Neutrophil (primary cell): ENCODE measurements around the gene LRRC8B.

Experiments
- H3K27ac ChIP-seq: fragments of 200-600 bp; sonication (generic); 2 replicates; pipeline ENCODE4 v1.5.1; 2016; ENCODE audit warnings: mild to moderate bottlenecking, moderate library complexity
- H3K27me3 ChIP-seq: fragments of 200-600 bp; sonication (generic); 2 replicates; pipeline ENCODE4 v1.6.0; 2016; ENCODE audit warnings: mild to moderate bottlenecking
- H3K36me3 ChIP-seq: fragments of 200-600 bp; sonication (generic); 2 replicates; pipeline ENCODE4 v1.5.1; 2017
- H3K4me1 ChIP-seq, 2 experiments: fragments of 200-600 bp in 1 of 2; sonication (generic) in 1 of 2; 1 replicate in 1 of 2; 2 replicates in 1 of 2; pipeline versions ENCODE4 v1.5.1 to v1.6.1; 2013 to 2016; ENCODE audit warnings: low read depth in 1 of 2, low read length in 1 of 2, mild to moderate bottlenecking in 1 of 2, moderate library complexity in 1 of 2; ENCODE audit not compliant: control insufficient read depth in 1 of 2, insufficient read depth in 1 of 2
- H3K4me3 ChIP-seq, 2 experiments: fragments of 200-600 bp in 1 of 2; sonication (generic) in 1 of 2; 1 replicate in 1 of 2; 2 replicates in 1 of 2; pipeline ENCODE4 v1.5.1; 2013 to 2016; ENCODE audit warnings: low read depth in 1 of 2, low read length in 1 of 2, mild to moderate bottlenecking in 1 of 2, moderate library complexity in 1 of 2
- H3K9me3 ChIP-seq: fragments of 200-600 bp; sonication (generic); 2 replicates; pipeline ENCODE4 v1.5.1; 2016
- CTCF ChIP-seq: fragments of 200-600 bp; sonication (generic); IDR thresholded peaks from 2 replicates; pipeline ENCODE4 v1.5.1; 2016; ENCODE audit warnings: antibody characterized with exemption

LRRC8B gene

GRCh38 chr1:89573410-89573809 is 48.8 kb downstream of the LRRC8B start:
- no peak overlapping the region for H3K4me3 ChIP-seq
- H3K9me3 ChIP-seq: no peaks in the 10 kb centered on the region
- no peaks in the 10 kb centered on the region for H3K36me3 ChIP-seq
- no peak for TF ChIP-seq CTCF
- H3K4me1 ChIP-seq: no peaks in the 10 kb centered on the region
- H3K27me3 ChIP-seq: no peaks in the 10 kb centered on the region
- H3K27ac ChIP-seq: no peak overlapping the region

- H3K4me3 ChIP-seq: no peak overlapping the region
- no peaks in the 10 kb centered on the region for H3K4me1 ChIP-seq
- no peaks in the 10 kb centered on the region for H3K9me3 ChIP-seq
- no peak for TF ChIP-seq CTCF
- H3K36me3 ChIP-seq: no peaks in the 10 kb centered on the region
- no peaks in the 10 kb centered on the region for H3K27me3 ChIP-seq
- no peak overlapping the region for H3K27ac ChIP-seq
These were observed 50.0 kb downstream of the LRRC8B start for GRCh38 chr1:89574621-89575020.

GRCh38 chr1:89575207-89575606 is 50.6 kb downstream of the LRRC8B start:
- no peaks in the 10 kb centered on the region for H3K36me3 ChIP-seq
- TF ChIP-seq CTCF: no peak
- H3K9me3 ChIP-seq: no peaks in the 10 kb centered on the region
- H3K4me3 ChIP-seq: no peak overlapping the region
- no peak overlapping the region for H3K27ac ChIP-seq
- H3K27me3 ChIP-seq: no peaks in the 10 kb centered on the region
- H3K4me1 ChIP-seq: no peaks in the 10 kb centered on the region

GRCh38 chr1:89576013-89576412 is 51.4 kb downstream of the LRRC8B start:
- Histone ChIP-seq H3K36me3 (no peaks in the 10 kb centered on the region), H3K4me1 (no peaks in the 10 kb centered on the region), H3K4me3 (no peak overlapping the region), H3K9me3 (no peaks in the 10 kb centered on the region), H3K27ac (no peak overlapping the region), H3K27me3 (no peaks in the 10 kb centered on the region)
- TF ChIP-seq CTCF: no peak

- no peak for TF ChIP-seq CTCF
- H3K36me3 ChIP-seq: no peaks in the 10 kb centered on the region
- H3K27me3 ChIP-seq: no peaks in the 10 kb centered on the region
- no peaks in the 10 kb centered on the region for H3K9me3 ChIP-seq
- H3K27ac ChIP-seq: no peak overlapping the region
- no peaks in the 10 kb centered on the region for H3K4me1 ChIP-seq
- no peak overlapping the region for H3K4me3 ChIP-seq
These were observed 53.5 kb downstream of the LRRC8B start for GRCh38 chr1:89578151-89578550.
